ENCODE results near the gene CHKA. TPM values are rescaled to one million over a fixed set of nuclear protein-coding genes. Genes with fewer than 3 reads are reported as not detected.

CHKA gene
- total and polyA plus RNA-seq, 9 of the 15 experiments (the other 6 are each of a cell fraction or from before 2014, with no cell fraction given) = 3.6 to 37.0 (median 30.2) TPM

DNA sequence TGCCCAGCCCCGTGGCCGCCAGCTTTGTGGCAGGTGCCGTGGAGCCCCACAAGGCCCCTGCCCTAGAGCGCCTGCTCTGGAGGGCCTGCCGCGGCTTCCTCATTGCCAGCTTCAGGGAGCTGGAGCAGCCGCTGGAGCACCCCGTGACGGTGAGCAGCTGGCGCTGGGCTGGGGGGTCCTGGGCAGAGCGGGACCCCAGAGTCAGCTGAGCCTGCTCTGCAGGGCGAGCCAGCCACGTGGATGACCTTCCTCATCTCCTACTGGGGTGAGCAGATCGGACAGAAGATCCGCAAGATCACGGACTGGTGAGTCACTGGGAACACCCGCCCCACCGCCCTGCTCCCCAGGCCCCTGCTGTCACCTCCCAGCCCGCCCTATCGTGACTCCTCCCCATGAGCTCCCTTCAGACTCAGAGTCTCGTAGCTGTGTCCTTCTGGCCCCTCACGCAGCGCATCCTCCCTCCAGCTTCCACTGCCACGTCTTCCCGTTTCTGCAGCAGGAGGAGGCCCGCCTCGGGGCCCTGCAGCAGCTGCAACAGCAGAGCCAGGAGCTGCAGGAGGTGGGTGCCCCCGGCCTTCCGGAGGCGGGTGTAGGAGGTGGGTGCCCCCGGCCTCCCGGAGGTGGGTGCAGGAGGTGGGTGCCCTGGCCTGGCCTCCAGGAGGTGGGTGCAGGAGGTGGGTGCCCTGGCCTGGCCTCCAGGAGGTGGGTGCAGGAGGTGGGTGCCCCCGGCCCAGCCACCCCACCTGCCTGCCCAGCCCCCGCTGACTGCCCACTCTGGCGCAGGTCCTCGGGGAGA, 77.6 kb downstream of the CHKA start (continued):
- 0 out of 2 replicates have a peak, but pooled peaks have one; percentile 44 for TF ChIP-seq JUNB (CRISPR knock-in tag; conservative IDR thresholded peaks at IDR 0.05)
- peak; percentile 88 for TF ChIP-seq ZNF263 (CRISPR knock-in tag; IDR thresholded peaks at IDR 0.05; ENCODE audit: borderline replicate concordance)
- TF ChIP-seq, protein P1, sequence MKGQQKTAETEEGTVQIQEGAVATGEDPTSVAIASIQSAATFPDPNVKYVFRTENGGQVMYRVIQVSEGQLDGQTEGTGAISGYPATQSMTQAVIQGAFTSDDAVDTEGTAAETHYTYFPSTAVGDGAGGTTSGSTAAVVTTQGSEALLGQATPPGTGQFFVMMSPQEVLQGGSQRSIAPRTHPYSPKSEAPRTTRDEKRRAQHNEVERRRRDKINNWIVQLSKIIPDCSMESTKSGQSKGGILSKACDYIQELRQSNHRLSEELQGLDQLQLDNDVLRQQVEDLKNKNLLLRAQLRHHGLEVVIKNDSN (CRISPR knock-in tag; IDR thresholded peaks at IDR 0.05) = peak; percentile 71
- peak; percentile 60 for TF ChIP-seq FOS (IDR thresholded peaks at IDR 0.05; ENCODE audit: extremely low read depth, insufficient read length)
- TF ChIP-seq, protein P2, sequence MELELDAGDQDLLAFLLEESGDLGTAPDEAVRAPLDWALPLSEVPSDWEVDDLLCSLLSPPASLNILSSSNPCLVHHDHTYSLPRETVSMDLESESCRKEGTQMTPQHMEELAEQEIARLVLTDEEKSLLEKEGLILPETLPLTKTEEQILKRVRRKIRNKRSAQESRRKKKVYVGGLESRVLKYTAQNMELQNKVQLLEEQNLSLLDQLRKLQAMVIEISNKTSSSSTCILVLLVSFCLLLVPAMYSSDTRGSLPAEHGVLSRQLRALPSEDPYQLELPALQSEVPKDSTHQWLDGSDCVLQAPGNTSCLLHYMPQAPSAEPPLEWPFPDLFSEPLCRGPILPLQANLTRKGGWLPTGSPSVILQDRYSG (tag; conservative IDR thresholded peaks at IDR 0.05; ENCODE audit: low read depth) = peak; percentile 76; the same call in 1 of the 2 replicates
- peak; percentile 87 for TF ChIP-seq ZFX (CRISPR knock-in tag; IDR thresholded peaks at IDR 0.05)
- TF ChIP-seq, protein P3, sequence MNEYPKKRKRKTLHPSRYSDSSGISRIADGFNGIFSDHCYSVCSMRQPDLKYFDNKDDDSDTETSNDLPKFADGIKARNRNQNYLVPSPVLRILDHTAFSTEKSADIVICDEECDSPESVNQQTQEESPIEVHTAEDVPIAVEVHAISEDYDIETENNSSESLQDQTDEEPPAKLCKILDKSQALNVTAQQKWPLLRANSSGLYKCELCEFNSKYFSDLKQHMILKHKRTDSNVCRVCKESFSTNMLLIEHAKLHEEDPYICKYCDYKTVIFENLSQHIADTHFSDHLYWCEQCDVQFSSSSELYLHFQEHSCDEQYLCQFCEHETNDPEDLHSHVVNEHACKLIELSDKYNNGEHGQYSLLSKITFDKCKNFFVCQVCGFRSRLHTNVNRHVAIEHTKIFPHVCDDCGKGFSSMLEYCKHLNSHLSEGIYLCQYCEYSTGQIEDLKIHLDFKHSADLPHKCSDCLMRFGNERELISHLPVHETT (CRISPR knock-in tag; conservative IDR thresholded peaks at IDR 0.05 in 1 of 2, IDR thresholded peaks at IDR 0.05 in 1 of 2) = peak in 1 of 2 experiments; percentile 49; a peak in 1 of 4 replicates
- TF ChIP-seq, protein P4, sequence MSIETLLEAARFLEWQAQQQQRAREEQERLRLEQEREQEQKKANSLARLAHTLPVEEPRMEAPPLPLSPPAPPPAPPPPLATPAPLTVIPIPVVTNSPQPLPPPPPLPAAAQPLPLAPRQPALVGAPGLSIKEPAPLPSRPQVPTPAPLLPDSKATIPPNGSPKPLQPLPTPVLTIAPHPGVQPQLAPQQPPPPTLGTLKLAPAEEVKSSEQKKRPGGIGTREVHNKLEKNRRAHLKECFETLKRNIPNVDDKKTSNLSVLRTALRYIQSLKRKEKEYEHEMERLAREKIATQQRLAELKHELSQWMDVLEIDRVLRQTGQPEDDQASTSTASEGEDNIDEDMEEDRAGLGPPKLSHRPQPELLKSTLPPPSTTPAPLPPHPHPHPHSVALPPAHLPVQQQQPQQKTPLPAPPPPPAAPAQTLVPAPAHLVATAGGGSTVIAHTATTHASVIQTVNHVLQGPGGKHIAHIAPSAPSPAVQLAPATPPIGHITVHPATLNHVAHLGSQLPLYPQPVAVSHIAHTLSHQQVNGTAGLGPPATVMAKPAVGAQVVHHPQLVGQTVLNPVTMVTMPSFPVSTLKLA (conservative IDR thresholded peaks at IDR 0.05) = peak; percentile 93 to 95
- TF ChIP-seq NRF1 (conservative IDR thresholded peaks at IDR 0.05 in 1 of 2, IDR thresholded peaks at IDR 0.05 in 1 of 2) = peak; percentile 53 to 64
- TF ChIP-seq GABPB1 (CRISPR knock-in tag; IDR thresholded peaks at IDR 0.05) = peak; percentile 70
- TF ChIP-seq, protein P5, sequence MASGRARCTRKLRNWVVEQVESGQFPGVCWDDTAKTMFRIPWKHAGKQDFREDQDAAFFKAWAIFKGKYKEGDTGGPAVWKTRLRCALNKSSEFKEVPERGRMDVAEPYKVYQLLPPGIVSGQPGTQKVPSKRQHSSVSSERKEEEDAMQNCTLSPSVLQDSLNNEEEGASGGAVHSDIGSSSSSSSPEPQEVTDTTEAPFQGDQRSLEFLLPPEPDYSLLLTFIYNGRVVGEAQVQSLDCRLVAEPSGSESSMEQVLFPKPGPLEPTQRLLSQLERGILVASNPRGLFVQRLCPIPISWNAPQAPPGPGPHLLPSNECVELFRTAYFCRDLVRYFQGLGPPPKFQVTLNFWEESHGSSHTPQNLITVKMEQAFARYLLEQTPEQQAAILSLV (tag; IDR thresholded peaks at IDR 0.05) = no peak
- TF ChIP-seq, protein P6, sequence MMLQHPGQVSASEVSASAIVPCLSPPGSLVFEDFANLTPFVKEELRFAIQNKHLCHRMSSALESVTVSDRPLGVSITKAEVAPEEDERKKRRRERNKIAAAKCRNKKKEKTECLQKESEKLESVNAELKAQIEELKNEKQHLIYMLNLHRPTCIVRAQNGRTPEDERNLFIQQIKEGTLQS (IDR thresholded peaks at IDR 0.05) = peak; percentile 91
- TF ChIP-seq, protein P6 (CRISPR knock-in tag; conservative IDR thresholded peaks at IDR 0.05) = peak; percentile 78; the same call in 1 of the 2 replicates
- TF ChIP-seq DPF2 (IDR thresholded peaks at IDR 0.05) = peak; percentile 87
- TF ChIP-seq SOX6 (IDR thresholded peaks at IDR 0.05) = no peak
- TF ChIP-seq ATF7 (IDR thresholded peaks at IDR 0.05) = peak; percentile 58
